HepG2 (cell line): ENCODE data around the gene FOSL2. TPM values are rescaled to one million over a fixed set of nuclear protein-coding genes. Genes with fewer than 3 reads are reported as not detected.
A peak's percentile ranks its signal among the peaks of the same experiment; 100 is the strongest.

Experiments
- ATAC-seq: fragments of 200-7000 bp; cut with Tn5 transposase; 3 replicates; pipeline ENCODE4 v1.9.1; 2020; ENCODE audit warnings: mild to moderate bottlenecking, moderate library complexity
- BruUV-seq: library from RNA; stranded (reverse); fragments of 400-500 nt; replicated peaks from 2 replicates; lab custom pipeline; 2021; lab: Mats Ljungman, UMichigan
- CTCF ChIA-PET: fragments of 300-600 bp; formaldehyde crosslinking; extraction: SDS; loops from one replicate; lab custom pipeline; 2021; ENCODE audit warnings: low total read pairs, inconsistent platforms, low intra/inter-chr PET ratio; lab: Yijun Ruan, JAX
- POLR2A ChIA-PET: fragments of 350-600 bp; sonication (Branson Sonifier 250); formaldehyde crosslinking; loops from one replicate; lab custom pipeline; 2020; ENCODE audit warnings: antibody characterized with exemption, inconsistent platforms; lab: Yijun Ruan, JAX
- DNase-seq: peaks from one replicate; pipeline ENCODE4 v3.0.0-alpha.2; 2015; ENCODE audit warnings: low spot score
- FAIRE-seq: peaks from 3 replicates; lab custom pipeline; 2011; peaks lifted over from hg19 to GRCh38; lab: Jason Lieb, UNC
- H2AFZ ChIP-seq: one replicate; pipeline ENCODE4 v1.6.1; 2011; ENCODE audit warnings: low read length, inconsistent platforms
- H3K27ac ChIP-seq: fragments of 300-600 bp; 3 replicates; pipeline ENCODE4 v1.8.0; 2011; ENCODE audit warnings: mixed run types, mild to moderate bottlenecking, mixed read lengths, low read length, inconsistent platforms; ENCODE audit not compliant: insufficient read depth; ENCODE audit errors: extremely low read length
- H3K27me3 ChIP-seq, 2 experiments: fragments of 200-600 bp in 1 of 2; 2 replicates in 1 of 2; 3 replicates in 1 of 2; pipeline versions ENCODE4 v1.6.0 to v1.8.0; 2011; ENCODE audit warnings: low read length in 2 of 2, mild to moderate bottlenecking in 2 of 2, moderate library complexity in 2 of 2, inconsistent platforms in 1 of 2; ENCODE audit not compliant: insufficient read depth in 2 of 2, control insufficient read depth in 1 of 2
- H3K36me3 ChIP-seq, 2 experiments: fragments of 200-600 bp in 1 of 2; replicated peaks in 1 of 2; 2 replicates in 1 of 2; 3 replicates in 1 of 2; pipeline versions ENCODE4 v1.5.1 to v1.8.0; 2011; ENCODE audit warnings: low read length in 2 of 2, inconsistent platforms in 1 of 2; ENCODE audit not compliant: insufficient read depth in 2 of 2, control insufficient read depth in 1 of 2
- H3K4me1 ChIP-seq: 2 replicates; pipeline ENCODE4 v1.5.1; 2012; ENCODE audit warnings: low read length, inconsistent platforms; ENCODE audit not compliant: insufficient read depth
- H3K4me2 ChIP-seq: 2 replicates; pipeline ENCODE4 v1.6.0; 2011; ENCODE audit warnings: low read depth, low read length, inconsistent platforms
- H3K4me3 ChIP-seq, 3 experiments: fragments of 200-600 bp in 1 of 3; sonication (generic), shearing (Covaris generic) in 1 of 3; replicated peaks in 1 of 3; 2 replicates each; pipeline ENCODE4 v1.5.1; 2011 to 2016; ENCODE audit warnings: low read length in 3 of 3, inconsistent platforms in 2 of 3, low read depth in 2 of 3, mild to moderate bottlenecking in 2 of 3, control low read depth in 1 of 3, mixed read lengths in 1 of 3; ENCODE audit not compliant: insufficient read depth in 1 of 3
- H3K79me2 ChIP-seq: one replicate; pipeline ENCODE4 v1.6.1; 2011; ENCODE audit warnings: low read length, inconsistent platforms; ENCODE audit not compliant: insufficient read depth
- H3K9ac ChIP-seq: 2 replicates; pipeline ENCODE4 v1.6.0; 2011; ENCODE audit warnings: mild to moderate bottlenecking, low read depth, low read length, inconsistent platforms; ENCODE audit not compliant: insufficient read depth
- H3K9me3 ChIP-seq: 2 replicates; pipeline ENCODE4 v1.5.1; 2012; ENCODE audit warnings: mild to moderate bottlenecking, low read length
- H4K20me1 ChIP-seq: 2 replicates; pipeline ENCODE4 v1.6.0; 2011; ENCODE audit warnings: inconsistent platforms, mild to moderate bottlenecking, low read length, moderate library complexity; ENCODE audit not compliant: insufficient read depth
- ARID2 ChIP-seq: sonication (generic); formaldehyde crosslinking; IDR thresholded peaks from 2 replicates; pipeline ENCODE4 v1.8.1; 2022; ENCODE audit warnings: mild to moderate bottlenecking, missing genetic modification reagents, borderline replicate concordance
- BCL3 ChIP-seq: sonication (generic); formaldehyde crosslinking; IDR thresholded peaks from 2 replicates; pipeline ENCODE4 v1.5.1; 2020; ENCODE audit warnings: mild to moderate bottlenecking, missing genetic modification reagents, moderate library complexity
- DPF2 ChIP-seq: sonication (generic); formaldehyde crosslinking; IDR thresholded peaks from 2 replicates; pipeline ENCODE4 v1.4.0; 2020; ENCODE audit warnings: mild to moderate bottlenecking, low read depth, missing genetic modification reagents, borderline replicate concordance
- E2F1 ChIP-seq: sonication (generic); formaldehyde crosslinking; IDR thresholded peaks from 2 replicates; pipeline ENCODE4 v1.5.0; 2020; ENCODE audit warnings: missing genetic modification reagents
- EP300 ChIP-seq, 3 experiments: sonication (generic) in 1 of 3; formaldehyde crosslinking in 1 of 3; IDR thresholded peaks; 2 replicates each; pipeline versions ENCODE4 v1.5.1 to v1.6.1; 2011 to 2020; ENCODE audit warnings: low read depth in 2 of 3, low read length in 2 of 3, borderline replicate concordance in 1 of 3, improper control_type of control experiment in 1 of 3, mild to moderate bottlenecking in 1 of 3, missing genetic modification reagents in 1 of 3, moderate library complexity in 1 of 3
- ERF ChIP-seq: IDR thresholded peaks from 2 replicates; pipeline ENCODE4 v1.6.1; 2018; ENCODE audit warnings: missing biosample characterization, missing genetic modification reagents
- HNF4A ChIP-seq: sonication (generic); formaldehyde crosslinking; IDR thresholded peaks from 2 replicates; pipeline ENCODE4 v1.4.0; 2020; ENCODE audit warnings: missing genetic modification reagents
- JARID2 ChIP-seq: sonication (generic); formaldehyde crosslinking; IDR thresholded peaks from 2 replicates; pipeline ENCODE4 v1.8.1; 2023; ENCODE audit warnings: missing genetic modification reagents, inconsistent platforms; ENCODE audit not compliant: insufficient replicate concordance
- PHB2 ChIP-seq: fragments of 450-650 bp; IDR thresholded peaks from 2 replicates; pipeline ENCODE4 v1.6.1; 2018; ENCODE audit not compliant: partially characterized antibody
- PITX1 ChIP-seq: sonication (generic); formaldehyde crosslinking; IDR thresholded peaks from 2 replicates; pipeline ENCODE4 v1.5.1; 2020; ENCODE audit warnings: mild to moderate bottlenecking, missing genetic modification reagents
- POLR2AphosphoS2 ChIP-seq: IDR thresholded peaks from 2 replicates; pipeline ENCODE4 v1.6.1; 2011; ENCODE audit warnings: low read depth, low read length, improper control_type of control experiment
- REPIN1 ChIP-seq: sonication (generic); formaldehyde crosslinking; IDR thresholded peaks from 2 replicates; pipeline ENCODE4 v1.8.0; 2022; ENCODE audit warnings: missing genetic modification reagents, low read depth, mild to moderate bottlenecking, borderline replicate concordance
- RFX1 ChIP-seq: fragments of 450-650 bp; IDR thresholded peaks from 2 replicates; pipeline ENCODE4 v1.6.1; 2017
- SIN3A ChIP-seq: IDR thresholded peaks from 2 replicates; pipeline ENCODE4 v1.6.1; 2011; ENCODE audit warnings: low read depth, mild to moderate bottlenecking, control low read depth, low read length, borderline replicate concordance
- ZBTB4 ChIP-seq: sonication (generic); formaldehyde crosslinking; IDR thresholded peaks from 2 replicates; pipeline ENCODE4 v1.4.0; 2020; ENCODE audit warnings: missing genetic modification reagents, mild to moderate bottlenecking, borderline replicate concordance
- ZMYM4 ChIP-seq: sonication (generic); formaldehyde crosslinking; IDR thresholded peaks from 2 replicates; pipeline ENCODE4 v1.8.1; 2023; ENCODE audit warnings: mild to moderate bottlenecking, missing genetic modification reagents
- ZNF746 ChIP-seq: sonication (generic); formaldehyde crosslinking; IDR thresholded peaks from 2 replicates; pipeline ENCODE4 v1.8.0; 2022; ENCODE audit warnings: mild to moderate bottlenecking, missing genetic modification reagents
- ZNF773 ChIP-seq: sonication (generic); formaldehyde crosslinking; IDR thresholded peaks from 2 replicates; pipeline ENCODE4 v1.4.0; 2020; ENCODE audit warnings: missing genetic modification reagents, borderline replicate concordance
- WGBS: methylation state at CpG from one replicate; pipeline ENCODE4 v1.1.6; 2017; ENCODE audit warnings: low lambda C conversion rate; 5-methylcytosine and 5-hydroxymethylcytosine counted together
- in situ Hi-C: cut with HindIII; loops from 2 replicates; pipeline ENCODE4 v1.10.0; 2017; ENCODE audit warnings: low pct_unique_long_range_greater_than_20kb; ENCODE audit not compliant: extremely low pct_ligation_motif_present
- intact Hi-C: fragments of 100-400 bp; cut with micrococcal nuclease; formaldehyde crosslinking; loops from one replicate; pipeline ENCODE4 v1.10.0; 2022; ENCODE audit not compliant: unreplicated experiment
- polyA plus RNA-seq, 8 experiments: library from polyadenylated mRNA; depleted of rRNA in 3 of 8; stranded (reverse) in 7 of 8; unstranded in 1 of 8; fragments of >200 nt; fragmentation: Illumina TruSeq in 4 of 8; extraction: Trizol in 4 of 8; gene quantifications; 2 replicates each; pipeline versions ENCODE4 v1.2.1 to v1.2.3, GENCODE V29; 2011 to 2016; ENCODE audit warnings: low read depth in 4 of 8, missing spikeins in 1 of 8, mixed read lengths in 1 of 8; ENCODE audit not compliant: insufficient read depth in 1 of 8
- total RNA-seq, 5 experiments: library from RNA; depleted of rRNA; stranded (reverse); fragments of >200 nt; fragmentation: Illumina TruSeq; extraction: Trizol; gene quantifications; 2 replicates each; pipeline ENCODE4 v1.2.3, GENCODE V29; 2016; ENCODE audit warnings: low read depth in 1 of 5

The FOSL2 gene
- total and polyA plus RNA-seq, 2 of the 13 experiments (the other 11 are each of a cell fraction or from before 2014, with no cell fraction given) = 3.4 to 18.1 TPM

GRCh38 chr2:28430788-28431418 lies 38.2 kb downstream of the FOSL2 start:
- H3K79me2 ChIP-seq = no peaks in the 10 kb centered on the region
- H3K27ac ChIP-seq = no peak overlapping the region
- ChIA-PET CTCF (no interaction called here), POLR2A (interaction anchor here (1.1 kb wide), 1 partner anchor 12 kb away, joined by 3 read pairs; no protein-coding TSS in a partner anchor)
- no TSS peak for BruUV-seq
- peak; percentile 11; the same call in 1 of the 3 replicates for ATAC-seq
- no peaks in the 10 kb centered on the region for H3K36me3 ChIP-seq
- no peak overlapping the region for H3K4me2 ChIP-seq
- intact Hi-C loops (no loop called here), in situ Hi-C loops (no loop called here)
- 36% methylated on average over 6 of the region's 6 CpGs for WGBS
- H4K20me1 ChIP-seq = no peaks in the 10 kb centered on the region
- H2AFZ ChIP-seq = no peak overlapping the region
- H3K27me3 ChIP-seq = 0 out of 5 replicates have a peak, but pooled peaks cover 0 to 6% of the 10 kb centered on the region in 2 experiments
- no peak overlapping the region for H3K4me3 ChIP-seq
- peaks cover 30% of the 10 kb centered on the region for H3K4me1 ChIP-seq
- H3K9me3 ChIP-seq = peaks cover 8% of the 10 kb centered on the region; the same call in 1 of the 2 replicates
- no peak for FAIRE-seq
- H3K9ac ChIP-seq = no peak overlapping the region
- DNase-seq = no peak
- TF ChIP-seq E2F1 (CRISPR knock-in tag) (no peak), ZNF746 (CRISPR knock-in tag) (no peak), ZNF773 (no peak), DPF2 (CRISPR knock-in tag) (no peak), REPIN1 (CRISPR knock-in tag) (no peak), BCL3 (CRISPR knock-in tag) (no peak), JARID2 (CRISPR knock-in tag) (no peak), RFX1 (no peak), ARID2 (CRISPR knock-in tag) (no peak), HNF4A (CRISPR knock-in tag) (no peak), PHB2 (no peak), PITX1 (CRISPR knock-in tag) (no peak), ZBTB4 (CRISPR knock-in tag) (no peak), POLR2AphosphoS2 (no peak), ERF (no peak), SIN3A (no peak), ZMYM4 (CRISPR knock-in tag) (no peak), EP300 (IDR thresholded peaks at IDR 0.05; ENCODE audit: low read depth in 2 of 2, low read length in 2 of 2) (no peak), EP300 (CRISPR knock-in tag; IDR thresholded peaks at IDR 0.05; ENCODE audit: borderline replicate concordance) (no peak)
